Inferior parietal cortex (tissue), 1 donor: ENCODE measurements around the gene AFDN.

Experiments used
- DNase-seq: peaks from one replicate; pipeline ENCODE4 v3.0.0-alpha.2; 2016; ENCODE audit errors: extremely low spot score

Gene AFDN

DNA sequence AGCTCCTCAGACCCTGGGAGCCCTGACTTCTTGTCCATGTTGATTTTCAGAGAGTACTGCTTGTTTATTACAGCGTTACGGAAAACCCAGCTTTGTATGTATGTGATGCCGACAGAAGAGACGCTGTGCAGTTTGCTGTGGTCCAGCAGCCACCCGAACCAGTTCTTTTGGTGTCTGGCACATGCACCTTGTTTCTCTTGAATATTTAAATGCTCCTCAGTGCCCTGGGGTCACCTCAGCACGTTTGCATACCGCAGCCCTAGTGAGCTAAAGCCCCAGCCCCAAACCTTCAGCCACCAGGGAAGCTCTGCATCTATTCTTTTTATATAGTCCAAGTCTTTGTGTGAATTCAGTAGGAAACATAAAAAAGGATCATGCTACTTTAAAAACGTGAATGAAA, 39.9 kb downstream of the AFDN start:
- no peak for DNase-seq

DNA sequence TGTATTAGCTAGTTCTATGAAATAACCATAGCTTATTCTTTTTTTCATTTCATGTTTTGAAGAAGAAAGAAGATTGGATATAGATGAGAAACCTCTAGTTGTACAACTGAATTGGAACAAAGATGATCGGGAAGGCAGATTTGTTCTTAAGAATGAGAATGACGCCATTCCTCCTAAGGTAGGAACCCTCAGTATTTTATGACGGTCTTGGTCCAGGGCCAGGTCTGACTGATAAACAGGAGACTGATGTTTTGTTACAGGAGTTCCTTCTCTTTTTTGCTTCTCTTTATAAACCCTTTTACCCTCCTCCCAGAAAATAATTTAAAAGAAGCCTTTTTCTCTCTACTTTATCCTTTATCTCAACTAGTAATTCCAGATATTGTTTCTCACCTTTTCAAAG, 43.6 kb downstream of the AFDN start:
- DNase-seq, result no peak

DNA sequence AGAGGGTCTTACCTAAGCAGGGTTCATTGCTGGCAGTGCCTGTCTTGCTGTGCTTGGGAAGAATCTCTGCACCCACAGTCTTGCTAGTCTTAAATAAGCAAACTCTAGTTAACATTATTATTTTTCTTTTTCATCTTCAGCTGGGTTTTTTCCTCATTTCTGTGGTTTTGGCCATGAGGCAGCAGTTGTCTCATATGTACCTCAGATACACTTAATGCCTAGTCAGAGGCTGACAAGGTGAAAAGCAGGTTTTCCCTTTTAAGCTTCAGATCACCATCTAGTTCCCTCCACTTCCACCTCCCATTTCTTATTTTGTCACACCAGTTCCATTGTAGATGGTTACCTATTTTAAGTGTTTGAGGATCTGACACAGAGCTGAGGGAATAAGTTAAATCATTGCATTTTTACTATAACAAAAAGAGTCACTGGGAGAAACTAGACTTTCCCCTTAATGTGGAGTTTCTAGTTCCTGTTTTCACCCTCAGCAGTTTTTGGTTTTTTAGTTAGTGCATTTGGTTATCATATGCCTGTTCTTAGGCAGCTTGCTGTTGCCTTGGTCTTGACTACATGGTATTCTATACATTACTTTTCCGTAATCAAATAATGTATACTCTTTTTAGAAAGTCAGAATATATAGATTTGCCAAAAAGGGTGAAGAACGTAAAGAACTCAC, 46.0 kb downstream of the AFDN start:
- DNase-seq, result no peak

DNA sequence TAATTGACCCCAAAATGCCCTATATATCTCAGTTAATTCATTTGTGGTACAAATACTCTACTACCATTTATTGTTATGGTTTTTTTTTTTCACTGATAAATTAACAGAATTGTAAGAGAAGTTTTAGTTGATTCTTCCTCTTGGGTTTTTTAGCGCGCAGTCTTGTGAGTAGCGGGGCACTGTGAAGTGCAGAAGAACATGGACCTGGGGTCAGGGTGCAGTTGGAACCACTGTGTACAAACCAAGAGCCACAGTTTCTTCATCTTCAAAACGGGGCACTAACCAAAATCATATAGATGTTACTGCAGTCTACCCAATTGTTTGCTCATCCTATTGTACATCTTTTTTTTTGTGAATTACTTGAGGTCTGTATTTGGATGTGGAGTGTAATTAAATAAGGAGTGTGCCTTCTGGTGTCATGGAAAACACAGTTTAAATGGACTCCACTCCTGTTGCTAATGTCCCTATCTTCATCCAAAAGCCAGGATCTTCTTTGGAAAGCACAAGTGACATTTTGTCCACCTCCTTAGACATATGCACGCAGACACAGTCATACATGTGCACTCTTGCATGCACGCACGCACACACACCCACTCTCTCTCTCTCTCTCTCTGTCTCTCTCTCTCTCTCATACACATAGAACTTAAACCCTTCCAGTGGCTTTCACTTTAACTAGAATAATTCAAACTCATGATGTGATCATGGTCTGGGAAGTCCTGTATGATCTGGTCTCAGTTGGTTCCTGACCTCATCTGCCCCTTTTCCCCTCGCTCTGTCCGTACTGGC, 51.5 kb downstream of the AFDN start:
- DNase-seq, result no peak

DNA sequence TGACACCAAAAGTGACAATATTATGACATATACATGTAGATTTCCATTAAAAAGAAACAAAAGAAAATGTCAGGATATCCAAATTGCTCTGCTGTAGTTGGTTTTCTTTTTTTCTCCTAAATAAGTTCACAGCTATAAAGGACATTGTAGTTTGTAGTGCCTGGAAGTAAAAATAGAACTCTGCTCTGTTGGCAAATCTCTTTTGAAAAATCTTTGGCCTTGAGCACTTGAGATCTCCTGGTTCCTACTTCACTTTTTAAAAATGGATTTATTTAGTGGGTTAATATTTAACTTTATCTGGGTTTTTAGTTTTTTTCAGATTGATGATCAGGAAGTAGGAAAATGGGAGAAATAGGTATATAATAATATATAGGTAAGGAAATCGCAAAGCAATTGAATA, 52.9 kb downstream of the AFDN start:
- no peak for DNase-seq

DNA sequence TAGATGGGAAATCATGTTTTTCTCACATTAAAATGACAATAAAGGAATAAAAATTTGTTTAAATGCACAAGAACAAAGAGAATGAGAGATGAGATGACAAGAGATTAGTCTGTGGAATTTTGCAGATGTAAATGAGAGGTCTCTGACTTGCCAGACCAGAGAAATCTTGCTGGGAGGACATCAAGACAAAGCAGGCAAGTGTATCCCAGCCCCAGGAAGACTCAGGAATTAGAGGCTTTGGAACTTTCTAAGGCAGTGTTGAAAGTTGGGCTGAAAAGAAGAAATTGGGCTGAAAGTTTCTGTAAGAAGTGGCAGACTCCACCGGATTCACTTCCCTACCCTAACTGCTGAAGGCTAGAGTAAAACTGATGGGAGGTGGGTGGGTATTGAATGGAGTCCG, 54.6 kb downstream of the AFDN start:
- no peak for DNase-seq

DNA sequence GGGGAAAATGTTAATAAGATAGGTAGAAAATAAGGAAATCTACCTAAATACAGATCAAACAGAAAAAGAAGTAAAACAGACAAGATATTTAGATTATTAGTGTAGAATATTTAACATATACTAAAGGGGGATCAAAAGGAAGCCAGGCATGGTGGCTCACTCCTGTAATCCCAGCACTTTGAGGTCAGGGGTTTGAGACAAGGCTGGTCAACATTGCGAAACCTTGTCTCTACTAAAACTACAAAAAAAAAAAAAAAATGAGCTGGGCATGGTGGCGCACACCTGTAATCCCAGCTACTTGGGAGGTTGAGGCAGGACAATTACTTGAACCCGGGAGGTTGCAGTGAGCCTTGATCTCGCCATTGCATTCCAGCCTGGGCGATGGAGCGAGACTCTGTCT, 55.5 kb downstream of the AFDN start:
- DNase-seq, result no peak

DNA sequence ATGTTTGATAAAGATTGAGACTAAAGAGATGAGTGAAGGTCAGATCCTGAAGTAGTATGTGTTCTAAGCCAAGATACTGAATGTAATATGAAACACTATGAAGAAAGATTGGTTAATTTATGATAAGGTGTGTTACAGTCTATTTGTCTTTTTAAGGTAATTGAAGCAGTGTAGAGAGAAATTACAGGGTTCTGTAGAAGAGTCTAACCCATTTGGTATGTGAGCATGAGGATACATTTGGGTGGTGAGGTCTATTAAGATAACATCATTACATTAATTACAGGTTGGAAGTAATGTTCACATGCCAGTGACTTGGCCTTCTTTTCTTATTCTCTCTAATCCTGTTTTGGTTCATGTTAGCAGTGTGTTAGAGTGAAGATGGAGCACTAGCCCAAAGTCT, 61.4 kb downstream of the AFDN start:
- DNase-seq, result no peak

DNA sequence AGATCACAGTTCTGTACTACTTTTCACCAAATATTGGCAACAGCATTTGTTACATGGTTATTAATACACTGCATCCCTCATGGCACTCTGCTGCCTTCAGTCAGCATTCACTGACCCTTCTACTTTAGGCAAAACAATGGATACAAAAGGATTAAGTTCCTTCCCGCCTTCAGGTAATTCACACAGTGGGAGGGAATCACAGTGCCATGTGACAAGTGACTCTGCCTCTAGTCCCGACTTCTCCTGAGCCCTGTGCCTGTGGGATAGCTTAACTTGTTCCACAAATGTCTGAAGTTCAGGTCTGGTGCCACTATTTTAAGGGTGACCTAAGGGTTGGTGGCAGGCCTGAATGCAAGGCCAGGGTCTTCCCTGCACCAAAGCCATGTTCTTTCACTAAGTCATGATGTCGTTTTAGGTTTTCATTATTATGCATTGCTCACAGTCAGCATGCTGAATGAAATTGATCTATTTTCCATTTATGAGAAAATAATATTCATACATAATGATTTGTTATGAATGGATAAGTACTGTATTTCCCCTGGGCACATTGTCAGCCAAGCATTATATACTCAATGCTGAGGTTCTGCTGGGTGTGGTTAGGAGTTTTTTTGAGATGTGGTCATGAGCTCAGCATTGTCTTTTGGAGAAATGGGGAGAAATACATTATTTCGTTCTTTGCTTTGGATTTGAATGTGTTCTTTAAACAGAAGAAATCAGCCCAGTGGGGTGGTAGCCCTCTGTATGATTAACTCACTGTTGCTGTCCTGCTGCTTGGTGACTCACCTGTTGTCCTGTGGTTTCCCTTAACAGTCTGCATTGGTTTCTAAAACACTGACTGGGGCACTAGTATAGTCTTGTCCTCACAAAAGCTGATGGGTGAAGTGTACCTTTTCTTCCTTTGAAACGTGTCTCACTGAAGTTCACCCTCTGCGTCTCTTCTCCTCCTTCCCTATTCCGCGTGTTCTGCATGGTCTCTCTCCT, 66.4 kb downstream of the AFDN start:
- DNase-seq, result no peak

DNA sequence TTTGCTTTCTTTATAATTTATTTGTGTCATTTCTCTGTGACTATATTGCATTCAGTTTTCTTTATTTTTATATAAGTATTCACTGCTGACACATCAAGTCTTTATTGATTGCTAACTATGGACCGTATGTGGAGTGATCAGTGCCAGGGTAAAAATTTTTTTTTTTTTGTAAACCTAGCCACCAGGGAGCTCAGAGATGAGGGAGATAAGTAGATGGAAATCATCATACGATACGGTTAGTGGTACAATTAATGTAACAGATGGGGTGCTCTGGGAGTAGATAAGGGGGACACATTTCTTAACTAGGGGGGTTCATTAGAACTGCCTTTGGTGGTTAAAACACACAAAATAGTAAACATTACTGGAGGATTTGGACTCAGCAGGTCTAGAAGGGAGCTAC, 68.3 kb downstream of the AFDN start:
- DNase-seq, result no peak

DNA sequence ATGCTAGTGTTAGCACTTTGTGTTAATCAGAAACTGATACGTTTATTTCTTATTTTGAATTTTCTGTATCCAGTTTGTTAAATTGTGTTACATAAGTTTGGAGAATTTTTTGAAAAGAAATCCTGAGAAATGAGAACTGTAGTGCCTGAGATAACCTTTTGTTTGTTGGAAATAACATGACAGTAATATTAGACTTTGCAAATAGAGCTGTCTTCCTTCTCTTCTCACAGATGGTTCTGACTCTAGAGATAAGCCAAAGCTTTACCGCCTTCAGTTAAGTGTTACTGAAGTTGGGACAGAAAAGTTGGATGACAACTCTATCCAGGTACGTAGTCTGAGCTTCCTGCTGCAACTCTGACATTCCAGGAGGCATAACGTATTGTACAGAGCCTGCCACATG, 69.9 kb downstream of the AFDN start:
- no peak for DNase-seq

DNA sequence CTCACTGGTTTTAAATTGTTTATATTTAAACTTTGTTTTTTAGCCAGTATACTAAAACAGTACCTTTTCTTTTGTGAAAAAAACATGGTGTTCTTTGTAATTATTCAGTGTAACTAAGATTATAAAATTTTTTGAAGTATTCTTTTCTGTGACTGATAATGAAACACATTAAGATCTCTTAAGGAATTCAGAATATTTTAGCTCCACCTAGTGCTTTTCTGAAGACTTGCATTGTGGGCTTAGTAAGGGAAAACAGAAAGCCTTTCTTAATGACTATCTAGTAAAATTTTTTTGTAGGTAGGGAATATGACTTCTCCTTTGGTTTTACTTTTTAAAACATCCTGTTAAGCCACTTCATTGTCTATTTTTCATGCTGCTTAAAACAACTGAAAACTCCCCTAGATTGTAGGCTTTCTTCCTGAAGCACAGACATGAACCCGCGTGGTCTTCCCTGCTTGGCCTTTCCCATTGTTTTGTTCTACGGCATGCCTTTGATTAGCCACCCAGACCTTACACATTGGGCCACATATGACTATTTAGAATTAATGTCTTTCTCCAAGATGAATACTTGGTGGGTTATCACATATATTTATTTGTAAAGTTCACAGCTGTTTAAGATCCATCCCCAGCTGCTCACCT, 72.1 kb downstream of the AFDN start:
- DNase-seq, result peak; percentile 79

DNA sequence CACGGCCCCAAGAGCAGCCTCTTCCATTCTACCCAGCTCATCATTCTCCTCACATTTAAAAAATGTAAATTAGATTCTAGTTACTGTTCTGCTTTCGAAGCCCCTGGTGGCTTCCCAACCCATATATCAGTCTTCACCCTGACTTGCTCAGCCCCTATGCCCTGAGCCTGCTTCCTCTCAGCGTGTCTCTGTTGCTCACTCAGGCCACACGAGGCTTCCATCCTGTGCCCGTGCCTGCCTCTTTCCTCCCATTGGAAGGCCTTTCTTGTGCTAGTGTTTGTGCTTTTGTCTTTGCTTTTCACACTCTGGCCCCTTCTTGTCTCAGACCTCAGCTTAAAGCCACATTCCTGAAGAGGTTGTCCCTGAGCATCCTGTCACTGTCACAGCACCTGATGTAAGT, 78.1 kb downstream of the AFDN start:
- DNase-seq, result no peak

DNA sequence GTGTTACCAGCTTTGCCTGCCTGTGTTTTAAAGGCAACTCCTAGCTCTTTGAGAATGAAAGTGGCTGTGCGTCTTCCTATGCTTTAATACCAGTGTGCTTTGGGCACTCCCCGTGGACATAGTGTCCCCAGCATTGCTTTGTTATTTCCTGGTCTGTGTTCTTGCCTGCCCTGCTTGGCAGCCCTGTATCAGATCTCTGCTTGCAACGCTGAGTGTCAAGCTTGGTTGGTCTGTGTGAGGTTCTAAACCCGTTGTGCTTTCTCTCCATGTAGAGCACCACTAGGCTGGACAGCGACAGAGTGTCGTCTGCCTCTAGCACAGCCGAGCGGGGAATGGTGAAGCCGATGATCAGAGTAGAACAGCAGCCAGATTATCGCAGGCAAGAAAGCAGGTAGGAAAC, 80.2 kb downstream of the AFDN start:
- peak; percentile 69 for DNase-seq

DNA sequence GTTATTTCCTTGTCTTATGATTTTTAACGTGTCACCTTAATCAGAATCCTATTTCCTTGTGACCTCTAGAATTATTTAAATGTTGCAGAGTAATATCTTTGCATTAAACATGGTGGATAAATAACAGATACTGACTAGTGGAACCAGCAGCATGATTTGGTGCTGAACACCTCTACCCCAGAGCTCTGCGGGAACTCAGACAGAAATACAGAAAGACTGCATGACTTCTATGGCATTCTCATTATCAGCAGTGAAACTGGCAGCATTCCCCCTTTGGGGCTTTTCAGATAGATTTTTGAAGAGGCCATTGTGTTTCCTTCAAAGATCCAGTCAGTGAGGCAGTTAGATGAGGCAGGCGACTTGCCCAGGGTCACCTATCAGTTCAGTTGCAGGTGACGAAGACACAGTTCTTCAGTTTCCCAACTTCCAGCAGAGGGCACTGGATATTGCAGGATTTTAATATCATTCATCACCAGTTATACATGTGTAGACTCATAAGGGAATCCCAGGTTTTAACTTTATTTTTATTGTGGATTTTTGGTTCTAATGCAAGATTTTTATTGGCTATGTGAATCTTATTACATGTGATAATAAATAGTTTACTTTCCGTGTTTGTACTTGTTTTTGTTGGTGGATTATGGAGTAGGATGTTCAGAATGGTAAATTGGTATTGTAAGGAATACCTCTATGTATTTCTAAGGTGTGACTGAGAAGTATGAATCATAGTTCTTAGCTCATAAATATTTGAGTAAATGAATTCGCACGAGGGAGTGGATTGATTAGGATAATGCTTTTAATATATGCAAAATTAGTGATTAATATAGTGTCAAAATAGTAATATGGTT, 81.3 kb downstream of the AFDN start:
- peak; percentile 79 for DNase-seq

DNA sequence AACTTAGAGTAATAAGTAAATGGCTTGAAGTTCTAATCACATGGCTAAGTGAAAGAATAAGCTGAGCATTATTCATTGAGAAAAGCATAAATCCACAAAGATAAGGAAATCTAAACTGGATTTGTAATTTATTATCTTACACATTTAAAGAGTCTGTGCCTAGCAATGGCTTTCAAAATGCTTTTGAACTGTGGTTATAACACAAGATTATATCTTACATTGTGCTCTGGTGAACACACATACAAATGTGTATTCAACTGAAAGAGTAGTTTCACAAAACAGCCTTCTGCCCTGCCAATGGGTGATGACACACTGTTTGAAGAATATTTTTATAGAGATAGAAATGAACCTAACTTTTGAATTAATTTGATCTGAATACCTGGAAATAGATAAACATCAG, 83.3 kb downstream of the AFDN start:
- DNase-seq, result no peak

DNA sequence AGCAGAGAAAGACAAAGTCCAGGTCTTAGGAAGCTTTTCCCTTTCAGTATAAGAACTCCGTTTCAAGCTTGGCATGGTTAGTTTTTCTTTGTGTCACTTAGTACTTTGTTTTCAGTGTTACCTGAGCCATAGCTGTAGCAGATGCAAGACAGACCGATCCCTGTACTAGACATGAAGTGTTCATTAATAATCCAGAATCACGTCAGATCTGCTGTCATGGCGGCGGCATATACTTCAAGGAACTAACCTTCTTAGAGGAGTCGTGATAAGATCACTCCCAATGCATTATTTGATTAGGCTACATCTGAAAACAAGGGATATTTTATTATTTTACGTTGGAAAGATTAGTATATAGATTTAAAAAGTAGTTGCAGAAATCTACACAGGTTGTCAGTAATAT, 83.9 kb downstream of the AFDN start:
- DNase-seq, result no peak

DNA sequence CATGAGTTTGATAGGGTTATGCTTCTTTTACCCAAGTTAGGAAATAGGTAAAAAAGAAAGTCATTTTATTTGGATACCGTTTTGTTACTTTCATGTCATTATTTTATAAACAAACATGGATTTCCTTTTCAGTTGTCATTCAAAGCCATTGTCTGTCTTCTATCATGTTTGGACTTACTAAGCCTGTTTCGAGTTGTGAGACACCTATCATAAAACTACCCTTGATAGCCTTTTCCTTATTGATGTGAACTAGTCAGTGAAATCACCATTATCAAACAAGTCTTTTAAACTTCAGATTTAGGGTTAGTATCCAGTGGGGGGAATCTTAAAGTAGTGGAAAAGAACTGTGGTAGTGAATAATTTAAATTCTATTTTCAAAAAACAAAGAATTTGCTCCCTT, 85.8 kb downstream of the AFDN start:
- DNase-seq, result no peak

DNA sequence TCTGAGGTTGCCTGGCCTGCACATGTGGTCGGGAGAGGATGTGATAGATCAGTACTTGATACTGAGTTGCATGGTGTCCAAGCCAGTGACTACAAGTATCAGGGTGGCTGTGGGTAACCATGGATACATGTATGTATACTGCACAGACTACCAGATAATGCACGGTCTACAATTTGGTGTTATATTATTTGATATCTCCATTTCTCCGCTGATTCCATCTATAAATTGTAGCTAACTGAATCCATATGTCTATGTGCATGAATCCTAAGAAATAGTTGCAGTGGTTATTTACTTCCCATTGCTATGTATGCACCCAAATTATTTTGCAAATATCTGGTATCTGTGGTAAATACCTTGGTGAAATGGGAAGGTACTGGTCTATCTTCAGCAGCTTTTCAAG, 87.0 kb downstream of the AFDN start:
- no peak for DNase-seq

DNA sequence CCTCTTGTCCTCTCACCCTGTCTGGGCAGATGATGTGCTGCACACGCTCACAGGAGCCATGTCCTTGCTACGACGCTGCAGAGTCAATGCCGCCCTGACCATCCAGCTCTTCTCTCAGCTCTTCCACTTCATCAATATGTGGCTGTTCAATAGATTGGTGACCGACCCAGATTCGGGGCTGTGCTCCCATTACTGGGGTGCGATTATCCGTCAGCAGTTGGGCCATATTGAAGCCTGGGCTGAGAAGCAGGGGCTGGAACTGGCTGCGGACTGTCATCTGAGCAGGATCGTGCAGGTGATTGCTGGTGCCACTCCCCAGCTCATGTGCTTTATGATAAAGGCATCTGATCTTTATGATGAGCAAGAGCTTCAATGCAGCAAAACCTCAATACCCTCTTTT, 88.4 kb downstream of the AFDN start:
- DNase-seq, result no peak

DNA sequence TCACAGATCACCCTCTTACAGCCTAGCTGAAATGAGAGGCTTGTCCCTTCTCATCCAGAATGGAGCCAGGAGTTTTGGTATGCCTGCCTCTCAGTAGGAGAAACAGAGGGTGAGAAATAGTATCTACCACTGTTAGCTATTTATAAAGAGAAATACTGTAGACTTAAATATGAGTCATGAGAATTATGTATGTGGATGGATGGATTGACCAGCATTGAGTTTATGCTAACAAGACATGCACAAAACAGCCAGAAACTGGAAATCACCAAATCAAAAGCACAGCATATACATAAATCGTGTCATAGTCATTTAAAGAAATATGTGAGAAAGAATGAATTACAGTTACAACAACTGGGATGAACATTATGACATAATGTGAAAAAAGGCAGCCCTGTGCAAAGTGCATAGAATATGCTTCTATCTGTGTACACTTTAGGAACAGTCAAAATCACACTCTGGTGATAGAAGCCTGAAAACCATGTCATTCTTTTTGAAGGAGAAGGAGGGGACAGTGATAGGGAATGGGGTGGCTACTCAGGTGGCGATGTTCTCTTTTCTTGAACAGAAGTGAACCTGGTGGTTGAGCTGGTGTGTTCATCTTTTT, 90.9 kb downstream of the AFDN start:
- DNase-seq, result no peak
